PC-9 (cell line): Measurements from ENCODE around the gene WDFY3. TPM values are rescaled to one million over a fixed set of nuclear protein-coding genes. Genes with fewer than 3 reads are reported as not detected.

Source experiments
- BruUV-seq: library from RNA; stranded (reverse); fragments of 400-500 nt; replicated peaks from 2 replicates; lab custom pipeline; 2021; lab: Mats Ljungman, UMichigan
- CTCF ChIA-PET: fragments of 300-600 bp; sonication (Branson Sonifier 250); formaldehyde crosslinking; loops from one replicate; lab custom pipeline; 2022; ENCODE audit warnings: antibody characterized with exemption; lab: Charles Lee
- POLR2A ChIA-PET: fragments of 300-600 bp; sonication (Branson Sonifier 250); formaldehyde crosslinking; loops from one replicate; lab custom pipeline; 2022; ENCODE audit warnings: antibody characterized with exemption; ENCODE audit not compliant: unreplicated experiment; lab: Charles Lee
- DNase-seq, 2 experiments: peaks; one replicate each; pipeline versions ENCODE4 v3.0.0 to v3.0.0-alpha.2; 2015 to 2022; ENCODE audit warnings: mixed read lengths in 1 of 2
- H2AFZ ChIP-seq: fragments of 200-600 bp; sonication (generic); 2 replicates; pipeline ENCODE4 v1.8.1; 2017; ENCODE audit warnings: antibody characterized with exemption
- H3F3A ChIP-seq: fragments of 200-600 bp; sonication (generic); 2 replicates; pipeline ENCODE4 v1.8.1; 2017; ENCODE audit warnings: antibody characterized with exemption, mild to moderate bottlenecking, low read depth; ENCODE audit not compliant: insufficient read depth
- H3K27ac ChIP-seq: fragments of 200-600 bp; sonication (generic); 2 replicates; pipeline ENCODE4 v1.6.1; 2016; ENCODE audit warnings: mixed run types
- H3K27me3 ChIP-seq: fragments of 200-600 bp; sonication (generic); 2 replicates; pipeline ENCODE4 v1.6.1; 2016; ENCODE audit warnings: low read depth, mixed run types; ENCODE audit not compliant: insufficient read depth
- H3K36me3 ChIP-seq: fragments of 200-600 bp; sonication (generic); 2 replicates; pipeline ENCODE4 v1.6.1; 2016; ENCODE audit warnings: low read depth, mixed run types
- H3K4me1 ChIP-seq: fragments of 200-600 bp; sonication (generic); replicated peaks from 2 replicates; pipeline ENCODE4 v1.6.1; 2016; ENCODE audit warnings: mixed run types; ENCODE audit not compliant: insufficient read depth
- H3K4me2 ChIP-seq: fragments of 200-600 bp; sonication (generic); 2 replicates; pipeline ENCODE4 v1.6.1; 2017; ENCODE audit warnings: mixed run types
- H3K4me3 ChIP-seq: fragments of 200-600 bp; sonication (generic); 2 replicates; pipeline ENCODE4 v1.6.1; 2016; ENCODE audit warnings: mixed run types
- H3K79me2 ChIP-seq: fragments of 200-600 bp; sonication (generic); 2 replicates; pipeline ENCODE4 v1.6.1; 2017; ENCODE audit warnings: low read depth, mixed run types
- H3K9me2 ChIP-seq: fragments of 200-600 bp; sonication (generic); 2 replicates; pipeline ENCODE4 v1.8.1; 2017; ENCODE audit warnings: mild to moderate bottlenecking; ENCODE audit not compliant: insufficient read depth
- H3K9me3 ChIP-seq: fragments of 200-600 bp; sonication (generic); 2 replicates; pipeline ENCODE4 v1.8.1; 2016; ENCODE audit warnings: low read depth; ENCODE audit not compliant: insufficient read depth
- H4K20me1 ChIP-seq: fragments of 200-600 bp; sonication (generic); 2 replicates; pipeline ENCODE4 v1.8.1; 2017; ENCODE audit not compliant: insufficient read depth
- CTCF ChIP-seq: fragments of 200-600 bp; sonication (generic); conservative IDR thresholded peaks from 2 replicates; pipeline ENCODE4 v1.6.1; 2017; ENCODE audit warnings: mixed run types, antibody characterized with exemption, mild to moderate bottlenecking, moderate library complexity
- EZH2 ChIP-seq: fragments of 200-600 bp; sonication (generic); IDR thresholded peaks from 2 replicates; pipeline ENCODE4 v1.8.0; 2017; ENCODE audit warnings: antibody characterized with exemption, low read depth
- intact Hi-C: fragments of 100-400 bp; cut with micrococcal nuclease; formaldehyde crosslinking; loops from one replicate; pipeline ENCODE4 v1.10.0; 2022; ENCODE audit not compliant: unreplicated experiment
- total RNA-seq: library from RNA; stranded (reverse); gene quantifications from 2 replicates; pipeline ENCODE4 v1.2.3, GENCODE V29; 2021

WDFY3 gene
- total RNA-seq, 1 experiment from 2014 or later: 35.4 TPM

DNA sequence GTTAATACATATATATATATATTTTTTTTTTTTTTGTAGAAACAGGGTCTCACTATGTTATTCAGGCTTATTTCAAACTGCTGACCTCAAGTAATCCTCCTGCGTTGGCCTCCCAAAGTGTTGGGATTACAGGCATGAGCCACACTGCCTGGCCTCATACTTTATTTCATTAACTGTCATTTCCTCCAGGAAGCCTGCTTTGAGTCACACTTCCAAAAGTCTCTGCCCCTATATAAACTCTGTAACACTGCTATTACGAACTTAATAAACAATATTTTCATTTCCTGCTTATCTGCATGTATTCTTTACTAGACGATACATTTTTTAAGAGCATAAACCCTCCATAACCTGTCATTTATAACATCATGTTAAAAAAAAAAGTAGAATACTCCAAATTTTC, 167.2 kb downstream of the WDFY3 start:
- intact Hi-C loops: no loop called here
- no TSS peak for BruUV-seq

DNA sequence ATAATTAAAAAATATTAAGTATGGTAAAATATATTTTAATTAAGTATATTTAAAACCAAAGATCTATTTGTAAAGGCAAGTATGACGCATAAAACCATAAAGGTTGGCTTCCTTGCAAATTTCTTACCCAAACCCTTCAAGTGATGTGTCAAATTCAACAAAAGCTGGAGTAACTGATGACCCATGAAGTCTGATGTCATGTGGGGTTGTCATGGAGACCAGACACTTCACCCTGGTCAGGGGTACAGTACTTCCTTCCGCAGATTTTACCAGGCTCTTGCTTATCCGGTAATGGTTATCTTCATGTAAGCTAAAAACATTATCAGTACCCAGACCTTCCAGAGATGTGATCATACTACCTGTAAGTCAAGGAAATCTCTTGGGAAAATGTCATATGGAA, 170.1 kb downstream of the WDFY3 start:
- Histone ChIP-seq H4K20me1 (no peaks in the 10 kb centered on the region), H3K9me2 (no peaks in the 10 kb centered on the region), H3K4me2 (no peak overlapping the region), H2AFZ (no peak overlapping the region), H3K4me3 (no peak overlapping the region), H3K27ac (no peak overlapping the region), H3F3A (no peaks in the 10 kb centered on the region), H3K9me3 (no peaks in the 10 kb centered on the region), H3K27me3 (no peaks in the 10 kb centered on the region), H3K36me3 (no peaks in the 10 kb centered on the region), H3K4me1 (no peaks in the 10 kb centered on the region), H3K79me2 (no peaks in the 10 kb centered on the region)
- intact Hi-C loops: no loop called here
- ChIA-PET CTCF (no interaction called here), POLR2A (no interaction called here)
- no TSS peak for BruUV-seq
- TF ChIP-seq CTCF (no peak), EZH2 (no peak)
- DNase-seq: no peak

More for the DNA sequence above, 167.2 kb downstream of the WDFY3 start:
- DNase-seq: no peak
- no peak overlapping the region for H2AFZ ChIP-seq
- no peak overlapping the region for H3K4me3 ChIP-seq
- H3K4me1 ChIP-seq: no peaks in the 10 kb centered on the region
- H4K20me1 ChIP-seq: no peaks in the 10 kb centered on the region
- H3K79me2 ChIP-seq: no peaks in the 10 kb centered on the region
- no peaks in the 10 kb centered on the region for H3K36me3 ChIP-seq
- ChIA-PET POLR2A (no interaction called here), CTCF (no interaction called here)
- H3K9me3 ChIP-seq: no peaks in the 10 kb centered on the region
- H3F3A ChIP-seq: no peaks in the 10 kb centered on the region
- H3K27ac ChIP-seq: no peak overlapping the region
- H3K9me2 ChIP-seq: no peaks in the 10 kb centered on the region
- TF ChIP-seq CTCF (no peak), EZH2 (no peak)
- no peaks in the 10 kb centered on the region for H3K27me3 ChIP-seq
- H3K4me2 ChIP-seq: no peak overlapping the region

DNA sequence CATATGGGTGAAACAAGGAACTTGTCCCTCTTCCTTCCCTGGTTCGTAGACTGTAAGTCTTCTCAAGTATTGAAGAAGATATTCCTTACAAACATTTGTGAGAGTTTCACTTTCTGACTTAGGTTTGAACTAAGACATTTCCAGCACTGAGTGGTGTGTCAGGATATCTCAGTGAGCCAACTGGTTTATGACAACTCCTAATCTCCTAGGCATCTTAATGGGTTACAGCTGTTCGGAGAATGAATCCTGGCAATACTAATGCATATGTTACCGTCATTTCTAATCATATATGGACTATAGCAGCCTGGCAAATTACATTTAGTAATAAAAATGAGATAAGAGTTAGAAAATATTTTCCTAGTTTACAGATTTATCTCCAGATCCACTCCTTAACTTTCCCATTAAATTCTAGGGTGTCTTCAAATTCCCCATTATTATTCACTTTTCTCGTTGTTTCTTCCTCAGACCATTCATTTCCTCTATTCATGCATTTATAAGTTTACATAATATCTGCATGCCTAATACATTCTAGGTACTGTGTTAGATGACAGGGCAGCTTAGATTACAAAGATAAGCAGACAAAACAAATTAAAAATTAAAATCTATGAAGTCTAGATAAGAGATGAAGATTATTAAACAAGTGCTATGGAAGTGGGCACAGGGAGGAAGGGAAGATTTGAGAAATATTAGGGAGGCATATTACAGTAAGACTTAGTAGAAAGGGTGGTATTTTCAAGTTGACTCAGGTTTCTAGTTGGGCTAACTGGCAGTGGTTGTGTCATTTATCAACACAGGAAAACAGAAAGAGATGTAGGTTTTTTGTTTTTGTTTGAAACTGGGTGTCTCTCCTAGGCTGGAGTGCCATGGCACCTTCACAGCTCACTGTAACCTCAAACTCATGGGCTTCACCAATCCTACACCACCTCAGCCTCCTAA, 173.9 kb downstream of the WDFY3 start:
- POLR2A ChIA-PET: no interaction called here
- Histone ChIP-seq H3K4me2 (no peak overlapping the region), H3K4me3 (no peak overlapping the region), H3K79me2 (no peaks in the 10 kb centered on the region), H3K27me3 (no peaks in the 10 kb centered on the region), H3K9me2 (no peaks in the 10 kb centered on the region), H3K36me3 (no peaks in the 10 kb centered on the region), H3F3A (no peaks in the 10 kb centered on the region), H3K9me3 (no peaks in the 10 kb centered on the region), H3K27ac (no peak overlapping the region), H4K20me1 (no peaks in the 10 kb centered on the region), H3K4me1 (no peaks in the 10 kb centered on the region), H2AFZ (no peak overlapping the region)
- CTCF ChIA-PET: no interaction called here
- TF ChIP-seq EZH2 (no peak), CTCF (no peak)
- no peak for DNase-seq
- BruUV-seq: no TSS peak
- intact Hi-C loops: no loop called here
